ENCODE measurements around the gene ZNF497.
"Not testable (repeated sequence)": the region's sequence is repeated elsewhere in the genome, so short reads cannot be mapped to it uniquely, and the experiment has no call there.

ZNF497 gene

GRCh38 chr19:58394821-58395219, 32.3 kb upstream of the ZNF497 start:
- DNase-seq (ENCODE audit: low spot score) = no peak

- DNase-seq (ENCODE audit: low spot score) = no peak
Observed at GRCh38 chr19:58393725-58394033, 31.1 kb upstream of the ZNF497 start.

GRCh38 chr19:58392945-58393724, 30.6 kb upstream of the ZNF497 start:
- DNase-seq (ENCODE audit: low spot score) = no peak

GRCh38 chr19:58388175-58388526, 25.6 kb upstream of the ZNF497 start:
- no peak for DNase-seq (ENCODE audit: low spot score)

- DNase-seq (ENCODE audit: low spot score) = no peak
Observed at GRCh38 chr19:58387338-58388174, 25.0 kb upstream of the ZNF497 start.

- peak; percentile 98 for DNase-seq (ENCODE audit: low spot score)
Observed at GRCh38 chr19:58386576-58387337, 24.2 kb upstream of the ZNF497 start, which contains the start of gene RPS5. Gene RPS5 (plus strand): TSS chr19:58387269. CDS start chr19:58388138, 869 bp downstream.

GRCh38 chr19:58385891-58386575, 23.5 kb upstream of the ZNF497 start:
- no peak for DNase-seq (ENCODE audit: low spot score)

- no peak for DNase-seq (ENCODE audit: low spot score)
Observed at GRCh38 chr19:58385313-58385890, 22.9 kb upstream of the ZNF497 start.

- DNase-seq (ENCODE audit: low spot score) = no peak
Observed at GRCh38 chr19:58382997-58383603, 20.5 kb upstream of the ZNF497 start.

- no peak for DNase-seq (ENCODE audit: low spot score)
Observed at GRCh38 chr19:58381460-58382212, 19.1 kb upstream of the ZNF497 start.

- peak; percentile 100 for DNase-seq (ENCODE audit: low spot score)
Observed at GRCh38 chr19:58380662-58381459, 18.3 kb upstream of the ZNF497 start, which contains the start of gene ZNF837. Gene ZNF837 (minus strand): TSS chr19:58381030. CDS start chr19:58369332, 11,698 bp downstream.

GRCh38 chr19:58380037-58380661, 17.6 kb upstream of the ZNF497 start:
- DNase-seq (ENCODE audit: low spot score) = no peak

- DNase-seq (ENCODE audit: low spot score) = no peak
Observed at GRCh38 chr19:58379246-58379645, 16.7 kb upstream of the ZNF497 start.

GRCh38 chr19:58376724-58377123, 14.2 kb upstream of the ZNF497 start:
- not testable (repeated sequence) for DNase-seq (ENCODE audit: low spot score)

- DNase-seq (ENCODE audit: low spot score) = no peak
Observed at GRCh38 chr19:58374200-58374599, 11.6 kb upstream of the ZNF497 start.

GRCh38 chr19:58372311-58373133, 10.0 kb upstream of the ZNF497 start:
- no peak for DNase-seq (ENCODE audit: low spot score)

- DNase-seq (ENCODE audit: low spot score) = no peak
Observed at GRCh38 chr19:58368561-58369360, 6.2 kb upstream of the ZNF497 start.

Measured in CD4-positive, alpha-beta T cell treated with Interleukin-2 at 100 ng/mL for 4 hours (primary cell).